Right lobe of liver (tissue), 4 donors: ENCODE results near the gene C16orf89.

Experiments
- CTCF ChIP-seq, 4 donors: fragments of 200-600 bp in 3 of 4; fragments of 450-650 bp in 1 of 4; IDR thresholded peaks; one replicate each; pipeline versions ENCODE4 v1.5.1 to v1.8.0; 2016 to 2022; ENCODE audit warnings: antibody characterized with exemption in 4 of 4, mild to moderate bottlenecking in 2 of 4
- POLR2A ChIP-seq: fragments of 450-650 bp; IDR thresholded peaks from one replicate; pipeline ENCODE4 v1.6.1; 2017; ENCODE audit warnings: antibody characterized with exemption, mild to moderate bottlenecking
- donor health status: DM: no; HTN: no; CAD: no.
- donor health status: DM: no; HTN: no; CAD: no.
- donor health status: DM: no; HTN: yes; CAD: no.

- TF ChIP-seq POLR2A (no peak), CTCF (IDR thresholded peaks at IDR 0.05) (no peak)
These were observed 64.2 kb downstream of the C16orf89 start for GRCh38 chr16:5001571-5001970.
